ENCODE results near the gene ENGASE.

The ENGASE gene

DNA sequence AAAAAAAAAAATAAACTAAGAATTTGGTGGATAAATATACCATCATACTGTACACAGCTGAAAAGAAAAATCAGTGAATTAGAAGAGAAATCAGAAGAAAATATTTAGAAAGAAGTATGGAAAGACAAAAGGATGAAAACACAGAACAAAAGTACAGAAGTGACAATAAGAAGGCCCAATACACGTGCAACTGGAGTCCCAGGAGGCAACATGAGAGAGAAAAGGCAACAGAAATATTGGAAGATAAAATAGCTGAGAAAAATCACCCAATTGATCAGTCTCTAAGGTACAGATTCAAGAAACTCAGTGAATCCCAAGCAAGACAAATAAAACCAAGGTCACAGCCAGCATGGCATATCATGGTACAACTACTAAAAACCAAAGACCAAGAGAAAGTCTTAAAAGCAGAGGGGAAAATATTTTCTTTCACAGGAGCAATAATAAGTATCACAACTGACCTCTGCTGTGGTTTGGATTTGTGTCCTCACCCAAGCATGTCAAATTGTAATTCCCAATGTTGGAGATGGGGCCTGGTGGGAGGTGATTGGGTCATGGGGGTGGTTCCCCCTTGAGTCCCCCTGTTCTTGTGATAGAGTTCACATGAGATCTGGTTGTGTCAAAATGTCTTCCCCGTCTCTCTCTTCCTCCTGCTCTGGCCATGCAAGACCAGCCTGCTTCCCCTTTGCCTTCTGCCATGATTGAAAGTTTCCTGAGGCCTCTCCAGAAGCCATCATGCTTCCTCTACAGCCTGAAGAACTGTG lies 20.2 kb upstream of the ENGASE start:
- TF ChIP-seq, protein P1, sequence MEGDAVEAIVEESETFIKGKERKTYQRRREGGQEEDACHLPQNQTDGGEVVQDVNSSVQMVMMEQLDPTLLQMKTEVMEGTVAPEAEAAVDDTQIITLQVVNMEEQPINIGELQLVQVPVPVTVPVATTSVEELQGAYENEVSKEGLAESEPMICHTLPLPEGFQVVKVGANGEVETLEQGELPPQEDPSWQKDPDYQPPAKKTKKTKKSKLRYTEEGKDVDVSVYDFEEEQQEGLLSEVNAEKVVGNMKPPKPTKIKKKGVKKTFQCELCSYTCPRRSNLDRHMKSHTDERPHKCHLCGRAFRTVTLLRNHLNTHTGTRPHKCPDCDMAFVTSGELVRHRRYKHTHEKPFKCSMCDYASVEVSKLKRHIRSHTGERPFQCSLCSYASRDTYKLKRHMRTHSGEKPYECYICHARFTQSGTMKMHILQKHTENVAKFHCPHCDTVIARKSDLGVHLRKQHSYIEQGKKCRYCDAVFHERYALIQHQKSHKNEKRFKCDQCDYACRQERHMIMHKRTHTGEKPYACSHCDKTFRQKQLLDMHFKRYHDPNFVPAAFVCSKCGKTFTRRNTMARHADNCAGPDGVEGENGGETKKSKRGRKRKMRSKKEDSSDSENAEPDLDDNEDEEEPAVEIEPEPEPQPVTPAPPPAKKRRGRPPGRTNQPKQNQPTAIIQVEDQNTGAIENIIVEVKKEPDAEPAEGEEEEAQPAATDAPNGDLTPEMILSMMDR (IDR thresholded peaks at IDR 0.05; ENCODE audit: low read depth, low read length, missing control alignments), result no peak
- no peak overlapping the region for H3K4me3 ChIP-seq (replicated peaks; ENCODE audit: low read depth, low read length)

DNA sequence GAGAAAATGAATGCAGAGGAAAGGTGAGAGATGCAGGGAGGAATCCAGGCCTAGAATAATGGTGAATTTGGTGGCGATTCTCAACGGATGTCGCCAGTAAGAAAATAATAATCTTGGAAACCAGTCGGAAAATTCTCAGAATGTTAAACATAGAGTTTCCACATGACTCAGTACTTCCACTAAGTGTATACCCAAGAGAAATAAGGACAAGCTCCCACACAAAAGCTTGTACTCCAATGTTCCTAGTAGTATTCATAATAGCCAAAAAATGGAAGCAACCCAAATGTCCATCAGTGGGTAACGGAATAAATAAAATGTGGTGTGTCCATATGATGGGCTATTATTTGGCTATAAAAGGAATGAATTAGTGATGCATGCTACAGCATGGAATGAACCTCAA lies 19.4 kb upstream of the ENGASE start:
- no peak for DNase-seq (ENCODE audit: extremely low read depth, low read depth)
- H3K4me3 ChIP-seq (replicated peaks; ENCODE audit: low read depth, low read length), result no peak overlapping the region
- TF ChIP-seq, protein P1 (IDR thresholded peaks at IDR 0.05; ENCODE audit: low read depth, low read length, missing control alignments), result no peak

More for the DNA sequence above, 20.2 kb upstream of the ENGASE start:
- DNase-seq (ENCODE audit: extremely low read depth, low read depth), result no peak

DNA sequence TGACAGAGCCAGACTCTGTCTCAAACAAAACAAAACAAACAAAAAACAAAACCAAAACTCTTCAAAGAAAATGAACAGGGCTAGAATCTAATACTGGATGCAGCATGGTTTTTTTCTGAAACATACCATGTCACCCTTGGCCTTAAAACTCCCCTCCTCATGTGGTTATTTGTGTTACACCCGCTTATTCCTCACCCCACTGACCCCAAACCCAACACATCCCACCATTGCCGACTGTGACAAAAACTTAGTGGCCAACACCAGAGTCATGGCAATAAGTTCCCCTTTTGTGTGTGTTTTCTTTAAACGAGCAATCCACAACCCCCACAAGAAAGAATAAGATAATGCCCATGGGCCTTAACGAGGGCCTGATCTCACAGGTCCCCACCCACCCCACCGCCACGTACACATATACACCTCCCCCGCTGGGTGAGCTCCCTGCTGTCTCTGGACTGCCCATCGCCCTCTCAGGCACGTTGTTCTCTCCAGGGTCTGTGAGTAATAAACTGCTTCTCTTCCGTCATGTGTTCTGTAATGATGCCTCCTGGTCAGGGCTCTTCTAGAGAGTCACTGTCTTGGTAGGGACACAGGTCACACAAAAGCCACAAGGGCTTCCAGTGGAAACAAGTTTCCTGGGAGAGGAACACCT lies 16.8 kb upstream of the ENGASE start:
- no peak for DNase-seq (ENCODE audit: extremely low read depth, low read depth)
- H3K4me3 ChIP-seq (replicated peaks; ENCODE audit: low read depth, low read length), result no peak overlapping the region
- TF ChIP-seq, protein P1 (IDR thresholded peaks at IDR 0.05; ENCODE audit: low read depth, low read length, missing control alignments), result no peak

DNA sequence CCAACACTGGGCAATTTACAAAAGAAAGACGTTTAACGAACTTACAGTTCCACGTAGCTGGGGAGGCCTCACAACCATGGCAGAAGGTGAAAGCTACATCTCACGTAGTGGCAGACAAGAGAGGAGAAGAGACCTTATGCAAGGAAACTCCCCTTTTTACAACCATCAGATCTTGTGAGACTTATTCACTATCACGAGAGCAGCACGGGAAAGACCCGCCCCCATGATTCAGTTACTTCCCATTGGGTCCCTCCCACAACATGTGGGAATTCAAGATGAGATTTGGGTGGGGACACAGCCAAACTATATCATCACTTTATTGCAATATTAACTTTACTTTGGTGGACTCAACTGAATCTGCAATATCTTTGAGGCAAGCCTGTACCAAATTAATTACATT lies 11.9 kb upstream of the ENGASE start:
- TF ChIP-seq, protein P1 (IDR thresholded peaks at IDR 0.05; ENCODE audit: low read depth, low read length, missing control alignments), result no peak
- H3K4me3 ChIP-seq (replicated peaks; ENCODE audit: low read depth, low read length), result no peak overlapping the region
- DNase-seq (ENCODE audit: extremely low read depth, low read depth), result no peak

DNA sequence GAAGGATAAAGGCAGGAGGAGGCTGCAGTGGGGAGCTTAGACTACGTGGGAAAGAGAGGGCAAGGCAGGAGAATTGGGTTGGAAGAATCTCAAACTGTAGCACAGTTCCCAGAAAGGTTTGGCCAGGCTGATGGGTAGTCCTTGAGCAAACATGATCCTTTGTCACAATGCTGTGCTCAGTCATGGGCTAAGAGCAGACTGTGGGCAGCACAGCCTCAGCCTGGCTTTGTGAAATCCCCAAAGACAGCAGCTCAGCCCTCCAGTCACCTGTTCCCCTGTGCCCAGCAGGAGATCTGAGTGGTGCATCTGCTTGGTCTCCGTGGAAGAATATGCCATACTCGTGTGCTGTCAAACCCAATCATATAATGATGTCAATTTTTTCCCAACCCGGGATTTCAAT lies 10.6 kb upstream of the ENGASE start:
- no peak for DNase-seq (ENCODE audit: extremely low read depth, low read depth)
- no peak overlapping the region for H3K4me3 ChIP-seq (replicated peaks; ENCODE audit: low read depth, low read length)
- TF ChIP-seq, protein P1 (IDR thresholded peaks at IDR 0.05; ENCODE audit: low read depth, low read length, missing control alignments), result no peak

DNA sequence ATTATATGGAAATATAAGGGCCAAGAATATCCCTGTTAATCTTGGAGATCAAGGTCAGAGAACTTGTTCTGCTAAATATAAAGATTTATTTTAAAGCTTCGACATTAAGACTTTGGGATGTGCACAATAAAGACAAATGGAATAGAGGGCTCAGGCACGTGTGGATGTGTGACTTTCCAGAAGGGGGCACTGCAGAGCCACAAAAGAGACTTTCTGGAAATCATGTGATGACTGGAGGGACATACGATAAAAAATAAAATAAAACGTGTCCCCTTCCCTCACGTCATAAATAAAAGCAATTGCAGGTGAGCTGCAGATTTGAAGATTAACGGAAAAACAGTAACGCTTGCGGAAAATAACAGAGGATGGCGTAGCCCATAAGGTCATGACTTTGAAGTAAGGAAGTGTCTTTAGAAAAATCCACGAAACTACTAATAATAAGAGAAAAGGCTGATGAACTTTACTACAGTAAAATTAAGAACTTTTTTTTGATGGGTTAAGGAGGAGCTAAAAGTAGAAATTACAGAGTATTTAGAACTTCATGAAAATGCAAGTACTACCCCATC lies 9.4 kb upstream of the ENGASE start:
- no peak for DNase-seq (ENCODE audit: extremely low read depth, low read depth)
- TF ChIP-seq, protein P1 (IDR thresholded peaks at IDR 0.05; ENCODE audit: low read depth, low read length, missing control alignments), result peak; percentile 47
- no peak overlapping the region for H3K4me3 ChIP-seq (replicated peaks; ENCODE audit: low read depth, low read length)

All from HFF-Myc (cell line).